Muscle layer of duodenum (tissue), 2 donors: Measurements from ENCODE around the gene GMDS.

Experiments used
- H3K27ac ChIP-seq: one replicate; pipeline ENCODE4 v1.7.0; 2013; ENCODE audit warnings: mild to moderate bottlenecking, low read length
- H3K27me3 ChIP-seq: one replicate; pipeline ENCODE4 v1.7.0; 2013; ENCODE audit warnings: low read depth, mild to moderate bottlenecking, control low read depth, low read length
- H3K36me3 ChIP-seq, 2 donors: one replicate each; pipeline ENCODE4 v1.7.0; 2013; ENCODE audit warnings: low read length in 2 of 2, control low read depth in 1 of 2, mild to moderate bottlenecking in 1 of 2; ENCODE audit not compliant: insufficient read depth in 2 of 2, control insufficient read depth in 1 of 2
- H3K4me1 ChIP-seq, 2 donors: one replicate each; pipeline ENCODE4 v1.7.0; 2013; ENCODE audit warnings: low read length in 2 of 2, mild to moderate bottlenecking in 2 of 2, control low read depth in 1 of 2, moderate library complexity in 1 of 2; ENCODE audit not compliant: insufficient read depth in 2 of 2, control insufficient read depth in 1 of 2
- H3K4me3 ChIP-seq, 2 donors: one replicate each; pipeline ENCODE4 v1.7.0; 2013; ENCODE audit warnings: low read length in 2 of 2, low read depth in 1 of 2, mild to moderate bottlenecking in 1 of 2
- H3K9me3 ChIP-seq, 2 donors: one replicate each; pipeline ENCODE4 v1.7.0; 2013; ENCODE audit warnings: low read length in 2 of 2, control low read depth in 1 of 2, mild to moderate bottlenecking in 1 of 2; ENCODE audit not compliant: control insufficient read depth in 1 of 2
- donor health status: healthy.

Gene GMDS

GRCh38 chr6:1836690-1837089 lies 408.7 kb downstream of the GMDS start:
- H3K4me3 ChIP-seq: no peak overlapping the region
- no peaks in the 10 kb centered on the region for H3K9me3 ChIP-seq
- no peaks in the 10 kb centered on the region for H3K36me3 ChIP-seq

GRCh38 chr6:1834646-1835516 lies 410.5 kb downstream of the GMDS start:
- no peak overlapping the region for H3K27ac ChIP-seq
- H3K4me3 ChIP-seq: no peak overlapping the region
- H3K27me3 ChIP-seq: no peaks in the 10 kb centered on the region
- H3K4me1 ChIP-seq: peaks cover 0 to 8% of the 10 kb centered on the region in 2 donors
- no peaks in the 10 kb centered on the region for H3K9me3 ChIP-seq
- peaks cover 0 to 3% of the 10 kb centered on the region in 2 donors for H3K36me3 ChIP-seq

More at GRCh38 chr6:1836690-1837089, 408.7 kb downstream of the GMDS start:
- Histone ChIP-seq H3K27me3 (no peaks in the 10 kb centered on the region), H3K27ac (no peak overlapping the region), H3K4me1 (peaks cover 0 to 8% of the 10 kb centered on the region in 2 donors)

- peaks cover 0 to 8% of the 10 kb centered on the region in 2 donors for H3K4me1 ChIP-seq
- H3K27ac ChIP-seq: no peak overlapping the region
- peaks cover 0 to 6% of the 10 kb centered on the region in 2 donors for H3K9me3 ChIP-seq
- peaks cover 3 to 4% of the 10 kb centered on the region in 2 donors for H3K36me3 ChIP-seq
- no peaks in the 10 kb centered on the region for H3K27me3 ChIP-seq
- no peak overlapping the region for H3K4me3 ChIP-seq
Measured at GRCh38 chr6:1834207-1834606, 411.2 kb downstream of the GMDS start.

GRCh38 chr6:1832844-1833787 lies 412.3 kb downstream of the GMDS start:
- peaks cover 0 to 15% of the 10 kb centered on the region in 2 donors for H3K9me3 ChIP-seq
- H3K4me1 ChIP-seq: peaks cover 0 to 8% of the 10 kb centered on the region in 2 donors
- H3K27me3 ChIP-seq: no peaks in the 10 kb centered on the region
- H3K27ac ChIP-seq: no peak overlapping the region
- peak overlapping the region; percentile 8 for H3K4me3 ChIP-seq
- H3K36me3 ChIP-seq: peaks cover 3 to 4% of the 10 kb centered on the region in 2 donors

GRCh38 chr6:1832358-1832757 lies 413.0 kb downstream of the GMDS start:
- H3K27ac ChIP-seq: no peak overlapping the region
- no peaks in the 10 kb centered on the region for H3K27me3 ChIP-seq
- peak overlapping the region; percentile 8 for H3K4me3 ChIP-seq
- H3K36me3 ChIP-seq: peaks cover 3 to 4% of the 10 kb centered on the region in 2 donors
- peaks cover 5 to 21% of the 10 kb centered on the region in 2 donors for H3K9me3 ChIP-seq
- H3K4me1 ChIP-seq: peaks cover 0 to 5% of the 10 kb centered on the region in 2 donors

GRCh38 chr6:1827984-1828793 lies 417.2 kb downstream of the GMDS start:
- Histone ChIP-seq H3K4me3 (no peak overlapping the region), H3K36me3 (peaks cover 3 to 4% of the 10 kb centered on the region in 2 donors), H3K9me3 (peaks cover 5 to 22% of the 10 kb centered on the region in 2 donors), H3K27ac (no peak overlapping the region), H3K27me3 (no peaks in the 10 kb centered on the region), H3K4me1 (peaks cover 0 to 4% of the 10 kb centered on the region in 2 donors)

GRCh38 chr6:1825926-1826325 lies 419.5 kb downstream of the GMDS start:
- H3K27ac ChIP-seq: no peak overlapping the region
- H3K4me3 ChIP-seq: no peak overlapping the region
- H3K9me3 ChIP-seq: peaks cover 5 to 22% of the 10 kb centered on the region in 2 donors
- no peaks in the 10 kb centered on the region for H3K4me1 ChIP-seq
- no peaks in the 10 kb centered on the region for H3K27me3 ChIP-seq
- H3K36me3 ChIP-seq: peaks cover 3 to 4% of the 10 kb centered on the region in 2 donors

GRCh38 chr6:1825277-1825676 lies 420.1 kb downstream of the GMDS start:
- Histone ChIP-seq H3K36me3 (peaks cover 1 to 4% of the 10 kb centered on the region in 2 donors), H3K4me1 (no peaks in the 10 kb centered on the region), H3K9me3 (peaks cover 5 to 22% of the 10 kb centered on the region in 2 donors), H3K27ac (no peak overlapping the region), H3K4me3 (no peak overlapping the region), H3K27me3 (no peaks in the 10 kb centered on the region)

- Histone ChIP-seq H3K27ac (no peak overlapping the region), H3K4me3 (no peak overlapping the region)
Measured at GRCh38 chr6:1821513-1822183, 423.8 kb downstream of the GMDS start.

GRCh38 chr6:1821164-1821512 lies 424.3 kb downstream of the GMDS start:
- no peaks in the 10 kb centered on the region for H3K9me3 ChIP-seq
- no peak overlapping the region for H3K27ac ChIP-seq
- no peaks in the 10 kb centered on the region for H3K36me3 ChIP-seq
- no peak overlapping the region for H3K4me3 ChIP-seq
- no peaks in the 10 kb centered on the region for H3K4me1 ChIP-seq
- no peaks in the 10 kb centered on the region for H3K27me3 ChIP-seq

More at GRCh38 chr6:1821513-1822183, 423.8 kb downstream of the GMDS start:
- no peaks in the 10 kb centered on the region for H3K27me3 ChIP-seq
- H3K36me3 ChIP-seq: no peaks in the 10 kb centered on the region
- no peaks in the 10 kb centered on the region for H3K4me1 ChIP-seq
- no peaks in the 10 kb centered on the region for H3K9me3 ChIP-seq
